Measurements from ENCODE around the gene PLXNB1.

PLXNB1 gene

GRCh38 chr3:48428572-48429316, 1.1 kb downstream of the PLXNB1 start:
- Histone ChIP-seq H3K36me3 (peaks cover 37% of the 10 kb centered on the region), H3K4me3 (ENCODE audit: low read depth, low read length) (peak overlapping the region; percentile 51), H3K9me3 (ENCODE audit: severe bottlenecking) (no peaks in the 10 kb centered on the region), H3K27ac (peak overlapping the region; percentile 93), H3K27me3 (ENCODE audit: insufficient read depth, low read depth, severe bottlenecking) (no peaks in the 10 kb centered on the region)
- peak; percentile 42 for DNase-seq
- TF ChIP-seq CTCF (IDR thresholded peaks at IDR 0.05; ENCODE audit: low read depth, low read length), result no peak

DNA sequence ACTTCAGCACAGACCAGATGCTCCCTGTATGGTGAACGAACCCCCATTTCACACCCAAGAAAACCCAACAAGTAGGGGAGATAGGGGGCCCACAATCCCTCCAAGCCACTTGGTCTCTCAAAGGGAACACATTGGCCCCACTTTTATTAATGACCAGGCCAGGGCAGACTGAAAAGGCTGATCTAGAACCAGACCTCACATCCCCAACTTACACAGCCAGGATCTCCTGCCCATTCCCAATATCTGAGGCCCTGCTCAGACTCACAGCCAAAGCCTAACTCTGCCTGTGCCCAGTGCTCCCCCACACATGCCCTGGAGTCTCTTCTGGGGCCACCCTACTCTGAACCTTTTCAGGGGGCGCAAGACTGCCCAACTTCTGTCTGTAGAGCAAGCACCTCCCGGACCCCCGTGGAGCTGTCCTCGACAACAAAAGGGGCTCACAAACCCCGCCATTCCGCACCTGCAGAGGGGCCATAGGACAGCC, 1.8 kb downstream of the PLXNB1 start:
- DNase-seq, result no peak
- peaks cover 37% of the 10 kb centered on the region for H3K36me3 ChIP-seq
- H3K27ac ChIP-seq, result peak overlapping the region; percentile 93

DNA sequence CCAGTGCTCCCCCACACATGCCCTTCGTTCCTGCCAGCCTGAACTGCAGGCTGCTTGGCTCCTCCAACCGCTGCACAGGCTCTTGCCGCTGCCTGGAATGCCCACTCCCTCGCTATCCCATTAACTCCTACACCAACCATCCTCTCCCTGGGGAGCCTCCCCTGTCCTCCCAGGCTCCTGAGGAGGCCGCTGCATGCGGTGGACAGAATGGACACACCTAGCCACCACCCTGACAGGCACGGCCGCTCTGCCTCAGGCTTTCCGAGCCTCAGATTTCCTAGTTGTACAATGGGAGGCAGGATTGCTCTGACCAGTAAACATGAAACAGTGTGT, 2.3 kb downstream of the PLXNB1 start:
- Histone ChIP-seq H3K4me3 (ENCODE audit: low read depth, low read length) (no peak overlapping the region), H3K36me3 (peaks cover 34% of the 10 kb centered on the region), H3K9me3 (ENCODE audit: severe bottlenecking) (no peaks in the 10 kb centered on the region), H3K27me3 (ENCODE audit: insufficient read depth, low read depth, severe bottlenecking) (no peaks in the 10 kb centered on the region), H3K27ac (no peak overlapping the region)
- no peak for TF ChIP-seq CTCF (IDR thresholded peaks at IDR 0.05; ENCODE audit: low read depth, low read length)
- no peak for DNase-seq

More for the DNA sequence above, 1.8 kb downstream of the PLXNB1 start:
- no peak for TF ChIP-seq CTCF (IDR thresholded peaks at IDR 0.05; ENCODE audit: low read depth, low read length)
- no peaks in the 10 kb centered on the region for H3K9me3 ChIP-seq (ENCODE audit: severe bottlenecking)
- peak overlapping the region; percentile 51 for H3K4me3 ChIP-seq (ENCODE audit: low read depth, low read length)
- H3K27me3 ChIP-seq (ENCODE audit: insufficient read depth, low read depth, severe bottlenecking), result no peaks in the 10 kb centered on the region

DNA sequence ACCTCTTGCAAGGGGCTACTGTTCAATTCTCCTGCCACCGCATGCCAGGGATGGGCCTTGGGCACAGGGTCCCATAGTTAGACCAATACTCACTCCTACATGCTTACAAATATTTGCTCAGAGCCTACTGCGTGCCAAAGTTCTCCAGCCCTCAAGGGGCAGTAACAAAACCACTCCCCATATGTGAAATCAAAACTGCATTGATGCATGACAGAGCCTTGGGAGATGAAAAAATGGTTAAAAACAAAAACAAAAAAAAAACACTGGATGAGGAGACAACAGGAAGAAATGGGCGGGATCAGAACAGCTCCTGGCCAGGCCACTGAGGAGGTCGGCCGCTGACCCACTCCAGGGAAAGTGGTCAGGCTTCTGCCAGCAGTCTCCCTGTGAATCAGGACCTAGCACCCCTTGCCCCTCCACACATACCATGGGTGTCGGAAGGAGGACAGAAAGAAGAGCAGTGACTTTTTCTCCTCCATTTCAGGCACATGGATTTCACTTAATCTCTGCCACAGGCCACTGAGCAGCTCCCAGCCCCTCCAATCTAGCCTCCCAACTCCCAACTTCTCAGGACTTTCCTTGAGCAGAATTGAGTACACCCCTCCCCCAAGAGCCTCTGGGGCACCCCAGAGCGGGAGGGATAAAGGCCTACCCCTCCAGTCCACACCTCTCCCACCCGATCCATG, 2.8 kb downstream of the PLXNB1 start:
- H3K36me3 ChIP-seq, result peaks cover 30% of the 10 kb centered on the region
- no peaks in the 10 kb centered on the region for H3K9me3 ChIP-seq (ENCODE audit: severe bottlenecking)
- no peak overlapping the region for H3K27ac ChIP-seq
- no peak overlapping the region for H3K4me3 ChIP-seq (ENCODE audit: low read depth, low read length)
- H3K27me3 ChIP-seq (ENCODE audit: insufficient read depth, low read depth, severe bottlenecking), result no peaks in the 10 kb centered on the region
- no peak for DNase-seq
- no peak for TF ChIP-seq CTCF (IDR thresholded peaks at IDR 0.05; ENCODE audit: low read depth, low read length)

DNA sequence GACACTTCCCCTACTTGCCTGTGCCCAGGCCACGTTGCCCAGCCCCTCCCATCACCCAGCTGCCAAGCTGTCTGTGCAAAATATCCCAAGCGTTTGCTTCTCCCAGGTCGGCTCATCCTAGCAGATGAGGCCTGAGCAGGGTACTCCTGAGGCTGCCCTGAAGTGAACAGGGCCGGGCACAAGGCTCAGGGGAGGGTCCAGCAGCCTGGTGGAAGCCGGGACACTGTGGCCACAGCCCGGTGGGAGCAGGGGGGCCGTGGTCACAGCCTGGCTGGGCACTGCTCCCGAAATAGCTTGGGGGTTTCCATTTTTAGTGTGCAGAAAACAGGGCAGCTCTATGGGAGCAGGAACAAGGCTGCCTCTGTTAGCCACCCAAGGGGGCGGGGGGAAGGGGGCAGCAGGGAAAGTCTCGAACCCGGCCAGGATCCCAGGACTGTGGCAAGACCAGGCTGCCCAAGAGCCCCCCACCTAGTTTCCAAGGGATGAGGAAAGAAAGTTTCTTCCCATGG, 3.4 kb downstream of the PLXNB1 start:
- no peaks in the 10 kb centered on the region for H3K9me3 ChIP-seq (ENCODE audit: severe bottlenecking)
- H3K27ac ChIP-seq, result no peak overlapping the region
- H3K27me3 ChIP-seq (ENCODE audit: insufficient read depth, low read depth, severe bottlenecking), result no peaks in the 10 kb centered on the region
- no peak for DNase-seq
- H3K4me3 ChIP-seq (ENCODE audit: low read depth, low read length), result no peak overlapping the region
- no peak for TF ChIP-seq CTCF (IDR thresholded peaks at IDR 0.05; ENCODE audit: low read depth, low read length)
- peaks cover 27% of the 10 kb centered on the region for H3K36me3 ChIP-seq

Measured in WERI-Rb-1 (cell line).